GM12875 (cell line): Measurements from ENCODE around the gene NDST1.

Source experiments
- H3K4me3 ChIP-seq: one replicate; pipeline ENCODE4 v1.5.1; 2011; ENCODE audit warnings: low read depth, low read length, control low read depth
- CTCF ChIP-seq: IDR thresholded peaks from 2 replicates; pipeline ENCODE4 v1.5.1; 2011; ENCODE audit warnings: low read depth, mild to moderate bottlenecking, control low read depth, inconsistent platforms, low read length, moderate library complexity, borderline replicate concordance; ENCODE audit not compliant: insufficient read depth

The NDST1 gene

GRCh38 chr5:150595466-150596031 is 87.6 kb downstream of the NDST1 start:
- no peak overlapping the region for H3K4me3 ChIP-seq
- no peak for TF ChIP-seq CTCF

GRCh38 chr5:150596313-150596712 is 88.4 kb downstream of the NDST1 start:
- TF ChIP-seq CTCF = no peak

GRCh38 chr5:150596826-150597225 is 88.9 kb downstream of the NDST1 start:
- H3K4me3 ChIP-seq = no peak overlapping the region
- no peak for TF ChIP-seq CTCF

More at GRCh38 chr5:150596313-150596712, 88.4 kb downstream of the NDST1 start:
- H3K4me3 ChIP-seq = no peak overlapping the region

- no peak overlapping the region for H3K4me3 ChIP-seq
- no peak for TF ChIP-seq CTCF
Measured at GRCh38 chr5:150598006-150598405, 90.1 kb downstream of the NDST1 start.

GRCh38 chr5:150598821-150599273 is 90.9 kb downstream of the NDST1 start:
- H3K4me3 ChIP-seq = no peak overlapping the region
- no peak for TF ChIP-seq CTCF

- no peak for TF ChIP-seq CTCF
- no peak overlapping the region for H3K4me3 ChIP-seq
Measured at GRCh38 chr5:150599281-150599680, 91.3 kb downstream of the NDST1 start.

GRCh38 chr5:150599917-150600511 is 92.1 kb downstream of the NDST1 start:
- H3K4me3 ChIP-seq = no peak overlapping the region
- no peak for TF ChIP-seq CTCF
